Posterior cingulate gyrus (tissue), 11 donors: ENCODE measurements around the gene CFAP74.

ENCODE experiments used
- DNase-seq, 10 donors: peaks; one replicate each; pipeline versions ENCODE4 v3.0.0 to v3.0.0-alpha.2; 2020 to 2021; ENCODE audit warnings: mixed read lengths in 3 of 10
- intact Hi-C: fragments of 100-400 bp; cut with DNase I; formaldehyde crosslinking; loops from one replicate; pipeline ENCODE4 v1.15.1; 2023

CFAP74 gene

DNA sequence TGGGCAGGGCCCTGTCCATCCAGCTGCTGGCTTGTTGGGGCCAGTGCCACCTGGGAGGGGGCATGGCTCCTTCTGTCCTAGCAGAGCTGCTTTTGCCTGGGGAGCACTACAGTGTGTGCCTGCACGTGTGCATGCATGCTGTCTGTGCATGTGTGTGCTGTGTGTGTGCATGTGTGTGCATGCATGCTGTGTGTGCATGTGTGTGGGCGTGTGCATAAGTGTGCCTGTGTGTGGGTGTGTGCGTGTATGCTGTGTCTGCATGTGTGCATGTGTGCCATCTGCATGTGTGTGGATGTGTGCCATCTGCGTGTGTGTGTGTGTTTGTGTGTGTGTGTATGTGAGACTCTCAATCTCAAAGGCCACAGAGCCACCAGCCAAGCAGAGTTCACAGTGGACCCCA lies 38.3 kb upstream of the CFAP74 start:
- intact Hi-C loops = loop anchor here (5.0 kb wide), 1 partner anchor 100 kb away; no protein-coding TSS in a partner anchor
- DNase-seq = no peak

GRCh38 chr1:2041305-2041704 lies 37.7 kb upstream of the CFAP74 start:
- intact Hi-C loops = loop anchor here (5.0 kb wide), 1 partner anchor 99 kb away; no protein-coding TSS in a partner anchor
- DNase-seq = peak in 1 of 10 donors; percentile 59

GRCh38 chr1:2039251-2039650 lies 35.7 kb upstream of the CFAP74 start:
- DNase-seq = no peak
- intact Hi-C loops = no loop called here

DNA sequence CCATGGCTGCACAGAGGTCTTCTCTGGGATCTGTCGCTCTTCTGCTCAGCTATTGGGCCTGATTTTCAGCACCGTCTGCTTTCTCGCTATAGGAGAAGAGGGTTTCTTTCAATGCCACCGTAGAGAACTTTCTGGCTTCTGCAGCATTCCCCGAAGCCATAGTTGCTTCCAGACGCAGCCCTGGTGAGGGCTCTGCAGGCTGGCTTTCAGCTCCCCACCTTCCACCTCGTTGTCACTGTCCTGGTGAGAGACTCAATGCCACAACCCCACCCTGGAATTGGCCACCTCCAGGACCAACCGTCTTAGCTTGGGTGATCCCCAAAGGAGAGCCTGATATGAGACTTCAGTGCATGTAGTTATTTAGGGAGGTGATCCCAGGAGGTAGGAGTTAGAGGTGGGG lies 34.6 kb upstream of the CFAP74 start:
- DNase-seq = no peak
- intact Hi-C loops = no loop called here

DNA sequence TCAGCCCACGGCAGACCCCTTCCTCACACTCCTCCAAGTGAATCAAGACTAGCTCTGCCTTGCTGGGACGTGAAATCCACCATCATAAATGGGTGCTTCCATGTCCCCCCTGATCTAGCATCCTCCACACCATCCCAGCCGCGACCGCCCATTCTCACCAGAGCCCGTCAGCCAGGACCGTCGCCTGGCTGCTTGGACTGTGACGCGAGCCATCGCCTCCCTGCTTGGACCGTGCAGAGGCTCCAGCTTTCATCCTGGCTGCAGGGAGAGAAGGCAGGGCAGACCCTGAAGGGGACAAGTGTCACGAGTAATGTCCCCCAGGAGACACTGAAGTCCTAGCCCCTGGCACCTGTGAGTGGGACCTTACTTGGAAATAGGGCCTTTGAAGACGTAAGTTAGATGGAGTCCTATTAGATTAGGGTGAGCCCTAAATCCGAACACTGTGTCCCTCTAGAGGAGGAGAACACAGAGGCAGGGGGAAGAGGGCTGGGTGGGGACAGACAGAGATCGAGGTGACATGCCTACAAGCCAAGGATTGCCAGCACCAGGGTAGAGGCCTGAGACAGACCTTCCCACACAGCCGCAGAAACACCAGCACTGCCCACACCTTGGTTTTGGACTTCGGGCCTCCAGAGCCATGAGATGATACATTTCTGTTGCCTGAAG lies 33.9 kb upstream of the CFAP74 start:
- DNase-seq = no peak
- intact Hi-C loops = no loop called here

- intact Hi-C loops = no loop called here
- DNase-seq = no peak
Observed at GRCh38 chr1:2036287-2036686, 32.7 kb upstream of the CFAP74 start.

GRCh38 chr1:2033165-2033564 lies 29.6 kb upstream of the CFAP74 start:
- intact Hi-C loops = no loop called here
- no peak for DNase-seq

GRCh38 chr1:2032737-2033136 lies 29.2 kb upstream of the CFAP74 start:
- peak in 8 of 10 donors; percentile 62 to 97 (median 78) for DNase-seq
- intact Hi-C loops = no loop called here

DNA sequence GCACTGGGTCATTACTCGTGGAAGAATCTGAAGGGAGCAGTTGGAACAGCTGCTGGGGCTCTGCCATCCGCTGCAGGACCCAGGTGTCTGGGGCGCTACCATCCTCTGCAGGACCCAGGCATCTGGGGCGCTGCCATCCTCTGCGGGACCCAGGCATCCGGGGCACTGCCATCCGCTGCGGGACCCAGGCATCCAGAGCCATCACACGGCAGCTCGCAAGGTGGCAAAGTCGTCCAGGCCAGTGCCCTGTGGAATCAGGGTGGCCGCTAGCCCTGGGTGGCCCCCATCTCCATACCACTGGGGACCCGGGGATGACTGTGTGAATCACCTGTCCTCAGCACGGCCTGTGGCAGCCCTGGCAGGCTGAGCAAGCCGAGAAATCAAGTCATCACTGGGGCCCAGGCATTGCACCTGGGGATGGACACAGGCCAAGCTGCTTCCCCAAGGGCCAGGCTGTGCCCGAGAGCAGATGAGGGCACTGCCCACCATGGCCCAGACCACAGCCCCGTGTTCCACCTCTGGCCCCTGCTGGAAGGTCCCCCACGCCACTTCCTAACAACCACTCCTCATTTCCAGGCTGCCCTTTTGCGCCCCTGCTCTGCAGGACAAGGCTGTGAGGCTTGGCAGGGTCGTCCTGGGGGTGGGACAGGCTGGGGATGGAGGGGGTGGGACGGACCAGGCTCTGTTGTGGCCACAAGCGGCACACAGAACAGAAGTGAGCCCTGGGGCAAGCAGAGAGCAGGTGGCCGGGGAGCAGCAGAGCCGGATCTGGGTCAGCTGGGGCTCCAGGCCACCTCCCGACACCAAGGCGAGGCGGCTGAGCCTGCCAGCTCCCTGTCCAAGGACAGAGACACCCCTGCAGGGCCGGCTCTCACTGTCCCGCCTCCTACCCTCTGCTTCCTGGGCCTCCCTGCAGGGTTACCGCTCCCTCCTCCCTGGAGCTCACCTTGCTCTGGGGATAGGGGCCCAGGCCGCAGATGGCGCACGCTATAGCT lies 28.3 kb upstream of the CFAP74 start:
- intact Hi-C loops = no loop called here
- peak in 2 of 10 donors; percentile 76 to 87 for DNase-seq

GRCh38 chr1:2030076-2030871 lies 26.7 kb upstream of the CFAP74 start:
- intact Hi-C loops = no loop called here
- DNase-seq = peak in 2 of 10 donors; percentile 5 to 68

DNA sequence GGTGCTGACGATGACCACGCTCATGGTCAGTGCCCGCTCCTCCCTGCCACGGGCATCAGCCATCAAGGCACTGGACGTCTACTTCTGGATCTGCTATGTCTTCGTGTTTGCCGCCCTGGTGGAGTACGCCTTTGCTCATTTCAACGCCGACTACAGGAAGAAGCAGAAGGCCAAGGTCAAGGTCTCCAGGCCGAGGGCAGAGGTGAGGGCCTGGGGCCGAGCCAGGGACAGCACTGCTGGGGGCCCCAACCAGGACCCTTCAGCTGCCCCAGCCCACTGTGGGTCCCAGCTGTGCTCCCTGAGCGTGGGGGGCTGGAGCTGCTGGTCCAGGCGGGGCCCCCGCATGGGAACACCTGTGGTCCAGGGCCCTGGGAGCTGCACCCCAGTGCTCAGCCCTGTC lies 26.0 kb upstream of the CFAP74 start:
- intact Hi-C loops = no loop called here
- DNase-seq = peak in 1 of 10 donors; percentile 68

DNA sequence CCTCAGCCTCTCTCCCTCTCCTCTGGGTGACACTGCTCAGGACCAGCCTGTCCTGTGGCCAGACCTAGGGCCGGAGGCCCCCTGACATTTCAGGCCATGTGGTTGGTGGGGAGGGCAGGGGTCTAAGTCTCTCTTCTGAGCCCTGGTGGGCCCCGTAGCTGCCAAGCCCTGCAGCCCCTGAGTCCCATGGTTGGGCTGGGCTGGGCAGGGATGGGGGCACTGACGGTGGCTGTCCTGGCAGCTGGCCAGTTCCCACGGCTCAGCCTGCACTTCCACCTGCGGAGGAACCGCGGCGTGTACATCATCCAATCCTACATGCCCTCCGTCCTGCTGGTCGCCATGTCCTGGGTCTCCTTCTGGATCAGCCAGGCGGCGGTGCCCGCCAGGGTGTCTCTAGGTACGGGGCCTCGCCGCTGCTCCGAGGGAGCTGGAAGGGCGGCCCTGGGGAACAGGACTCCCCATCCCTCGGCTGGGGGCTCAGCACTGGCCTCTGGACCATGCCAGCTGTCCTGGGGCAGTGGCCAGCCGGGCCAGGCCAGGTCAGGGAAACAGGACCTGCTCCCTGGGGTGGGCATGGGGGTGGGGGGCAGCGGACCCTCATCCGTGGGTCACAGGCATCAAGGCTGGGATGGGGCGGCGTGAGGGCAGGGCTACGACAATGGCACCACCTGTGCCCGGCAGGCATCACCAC lies 25.4 kb upstream of the CFAP74 start:
- DNase-seq = peak in 3 of 10 donors; percentile 2 to 82 (median 67)

GRCh38 chr1:2027961-2028583 lies 24.5 kb upstream of the CFAP74 start:
- intact Hi-C loops = no loop called here
- peak in 1 of 10 donors; percentile 77 for DNase-seq

More for the DNA sequence above, 25.4 kb upstream of the CFAP74 start:
- intact Hi-C loops = no loop called here

- intact Hi-C loops = no loop called here
- peak in 3 of 10 donors; percentile 44 to 89 (median 87) for DNase-seq
Observed at GRCh38 chr1:2025491-2025981, 21.9 kb upstream of the CFAP74 start.

DNA sequence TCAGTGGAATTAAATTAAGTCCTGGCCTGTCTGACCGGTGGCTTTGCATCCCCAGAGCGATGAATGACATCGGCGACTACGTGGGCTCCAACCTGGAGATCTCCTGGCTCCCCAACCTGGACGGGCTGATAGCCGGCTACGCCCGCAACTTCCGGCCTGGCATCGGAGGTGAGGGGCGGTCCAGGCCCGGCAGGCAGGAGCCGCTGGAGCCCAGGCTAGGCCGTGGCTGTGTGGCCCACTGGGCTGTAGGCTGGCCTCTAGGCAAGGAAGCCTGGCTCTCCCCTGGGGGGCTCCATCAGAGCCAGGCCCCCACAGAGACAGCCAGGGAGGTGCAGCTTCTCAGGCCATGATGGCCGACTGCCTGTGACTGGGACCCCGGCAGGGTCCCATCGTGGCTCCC lies 21.3 kb upstream of the CFAP74 start:
- intact Hi-C loops = no loop called here
- DNase-seq = no peak

GRCh38 chr1:2024451-2024850 lies 20.9 kb upstream of the CFAP74 start:
- intact Hi-C loops = no loop called here
- no peak for DNase-seq

DNA sequence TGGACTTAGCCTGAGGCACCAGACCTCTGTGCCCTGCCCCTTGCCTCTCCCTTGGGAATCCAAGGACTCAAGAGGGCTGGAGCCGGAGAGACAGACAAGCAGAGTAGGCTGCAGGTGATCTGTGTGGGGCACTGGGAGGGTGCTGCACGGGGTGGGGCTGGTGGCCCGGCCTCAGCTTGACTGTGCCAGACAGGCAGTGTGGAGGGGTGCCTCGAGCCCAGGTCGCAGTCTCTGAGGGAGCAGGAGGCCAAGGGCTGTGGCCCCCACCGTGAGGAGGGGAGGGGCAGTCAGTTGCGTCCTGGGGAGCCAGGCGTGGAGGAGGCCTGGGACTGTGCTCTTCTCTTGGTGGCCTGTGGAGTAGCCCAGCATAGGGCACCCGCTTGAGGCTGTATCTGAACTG lies 19.6 kb upstream of the CFAP74 start:
- DNase-seq = no peak
- intact Hi-C loops = no loop called here

DNA sequence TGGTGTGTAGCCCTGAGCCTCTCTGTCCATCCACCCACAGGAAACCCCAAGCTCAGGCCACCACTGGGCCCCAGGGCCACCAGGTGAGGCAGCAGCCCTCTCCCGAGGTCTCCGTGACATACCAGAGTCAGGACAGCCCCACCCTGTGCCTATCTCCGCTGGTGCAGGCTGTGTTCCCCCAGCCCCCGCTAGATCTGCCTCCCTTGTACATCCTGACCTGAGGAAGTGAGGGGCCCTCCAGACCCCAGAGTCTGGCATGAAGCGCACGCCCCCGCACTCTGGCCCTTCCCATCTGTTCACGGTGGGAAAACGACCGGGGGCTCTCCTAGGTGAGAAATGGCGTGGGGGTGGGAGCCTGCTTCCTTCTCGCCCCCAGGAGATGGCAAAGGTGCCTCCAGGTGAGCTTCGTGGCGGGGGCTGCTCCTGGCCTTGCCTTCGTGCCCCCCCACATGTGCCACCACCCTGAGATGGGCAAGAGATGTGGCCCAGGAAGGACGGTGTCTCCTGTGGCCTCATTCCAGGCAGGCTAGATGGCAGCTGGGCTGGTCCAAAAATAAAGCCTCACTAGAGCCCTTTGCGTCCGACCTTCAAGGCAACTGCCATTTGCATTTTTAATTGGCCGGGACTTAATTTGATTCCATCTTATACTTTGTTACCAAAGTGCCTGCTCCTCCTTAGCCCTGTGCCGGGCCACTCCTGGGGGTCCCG lies 18.6 kb upstream of the CFAP74 start:
- intact Hi-C loops = no loop called here
- DNase-seq = peak in 1 of 10 donors; percentile 82

DNA sequence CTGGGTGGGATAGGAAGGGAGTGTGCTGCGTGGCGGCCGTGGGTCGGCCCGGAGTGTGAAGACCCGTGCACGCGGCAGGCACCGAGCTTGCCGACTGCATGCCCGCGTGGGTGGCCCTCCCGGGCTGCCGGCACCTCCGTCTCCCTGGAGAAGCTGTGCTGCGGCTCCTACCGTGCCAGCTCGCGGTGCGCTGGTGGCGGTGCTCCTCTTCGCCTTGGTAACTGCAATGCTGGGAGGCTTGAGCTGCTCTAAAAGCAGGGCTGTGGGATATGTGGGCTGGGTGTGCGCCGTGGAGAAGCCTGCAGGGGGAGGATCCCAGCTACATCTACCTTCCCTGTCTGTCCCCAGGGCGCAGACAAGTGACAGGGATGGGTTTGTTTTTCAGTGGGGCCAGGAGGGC lies 18.0 kb upstream of the CFAP74 start:
- DNase-seq = peak in 8 of 10 donors; percentile 64 to 97 (median 78)
- intact Hi-C loops = no loop called here
